GM20000 (cell line): Measurements from ENCODE around the gene SF3B3.

ENCODE experiments used
- DNase-seq: peaks from one replicate; pipeline ENCODE4 v3.0.0; 2012; ENCODE audit warnings: low spot score
- TF ChIP-seq, protein P1 (sequence below): IDR thresholded peaks from 2 replicates; pipeline ENCODE4 v1.5.1; 2012; ENCODE audit warnings: mild to moderate bottlenecking, control low read depth; ENCODE audit errors: extremely low read depth, missing control alignments

SF3B3 gene

DNA sequence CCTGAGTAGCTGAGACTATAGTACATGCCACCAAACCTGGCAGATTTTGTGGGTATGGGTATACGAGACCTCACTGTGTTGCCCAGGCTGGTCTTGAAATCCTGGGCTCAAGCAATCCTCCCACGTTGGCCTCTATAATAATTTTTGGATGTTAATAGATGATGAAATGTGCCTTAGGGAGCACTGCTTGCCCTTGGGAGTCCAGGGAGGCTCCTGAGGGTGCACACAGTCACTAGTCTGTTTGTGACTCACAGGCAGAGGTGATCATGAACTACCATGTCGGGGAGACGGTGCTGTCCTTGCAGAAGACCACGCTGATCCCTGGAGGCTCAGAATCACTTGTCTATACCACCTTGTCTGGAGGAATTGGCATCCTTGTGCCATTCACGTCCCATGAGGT, 46.1 kb downstream of the SF3B3 start:
- TF ChIP-seq, protein P1, sequence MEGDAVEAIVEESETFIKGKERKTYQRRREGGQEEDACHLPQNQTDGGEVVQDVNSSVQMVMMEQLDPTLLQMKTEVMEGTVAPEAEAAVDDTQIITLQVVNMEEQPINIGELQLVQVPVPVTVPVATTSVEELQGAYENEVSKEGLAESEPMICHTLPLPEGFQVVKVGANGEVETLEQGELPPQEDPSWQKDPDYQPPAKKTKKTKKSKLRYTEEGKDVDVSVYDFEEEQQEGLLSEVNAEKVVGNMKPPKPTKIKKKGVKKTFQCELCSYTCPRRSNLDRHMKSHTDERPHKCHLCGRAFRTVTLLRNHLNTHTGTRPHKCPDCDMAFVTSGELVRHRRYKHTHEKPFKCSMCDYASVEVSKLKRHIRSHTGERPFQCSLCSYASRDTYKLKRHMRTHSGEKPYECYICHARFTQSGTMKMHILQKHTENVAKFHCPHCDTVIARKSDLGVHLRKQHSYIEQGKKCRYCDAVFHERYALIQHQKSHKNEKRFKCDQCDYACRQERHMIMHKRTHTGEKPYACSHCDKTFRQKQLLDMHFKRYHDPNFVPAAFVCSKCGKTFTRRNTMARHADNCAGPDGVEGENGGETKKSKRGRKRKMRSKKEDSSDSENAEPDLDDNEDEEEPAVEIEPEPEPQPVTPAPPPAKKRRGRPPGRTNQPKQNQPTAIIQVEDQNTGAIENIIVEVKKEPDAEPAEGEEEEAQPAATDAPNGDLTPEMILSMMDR: no peak
- DNase-seq: no peak

DNA sequence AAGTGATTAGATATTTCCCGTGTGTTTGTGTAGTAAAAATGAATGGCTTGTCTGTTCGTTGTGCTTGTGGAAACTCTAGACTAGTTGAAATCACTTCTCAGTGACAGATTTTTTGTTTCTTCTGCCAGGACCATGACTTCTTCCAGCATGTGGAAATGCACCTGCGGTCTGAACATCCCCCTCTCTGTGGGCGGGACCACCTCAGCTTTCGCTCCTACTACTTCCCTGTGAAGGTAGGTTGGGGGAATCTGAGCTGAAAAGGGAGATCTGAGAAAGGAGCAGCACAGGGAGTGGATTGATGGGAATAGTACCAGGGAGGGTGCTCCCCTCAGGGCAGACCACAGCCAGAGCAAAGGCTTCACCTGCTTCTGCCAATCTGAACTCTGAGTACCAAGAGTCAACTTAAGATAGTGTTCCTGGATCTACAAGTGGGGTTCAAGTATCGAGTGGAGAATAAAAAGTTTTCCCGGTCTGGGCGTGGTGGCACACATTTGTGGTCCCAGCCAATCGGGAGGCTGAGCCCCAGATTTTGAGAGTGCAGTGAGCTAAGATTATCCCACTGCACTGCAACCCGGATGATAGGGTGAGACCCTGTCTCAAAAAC, 47.5 kb downstream of the SF3B3 start:
- no peak for DNase-seq
- TF ChIP-seq, protein P1: no peak

DNA sequence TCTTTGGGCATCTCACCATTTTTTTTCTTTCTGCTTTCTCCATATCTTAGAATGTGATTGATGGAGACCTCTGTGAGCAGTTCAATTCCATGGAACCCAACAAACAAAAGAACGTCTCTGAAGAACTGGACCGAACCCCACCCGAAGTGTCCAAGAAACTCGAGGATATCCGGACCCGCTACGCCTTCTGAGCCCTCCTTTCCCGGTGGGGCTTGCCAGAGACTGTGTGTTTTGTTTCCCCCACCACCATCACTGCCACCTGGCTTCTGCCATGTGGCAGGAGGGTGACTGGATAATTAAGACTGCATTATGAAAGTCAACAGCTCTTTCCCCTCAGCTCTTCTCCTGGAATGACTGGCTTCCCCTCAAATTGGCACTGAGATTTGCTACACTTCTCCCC, 48.0 kb downstream of the SF3B3 start:
- TF ChIP-seq, protein P1: no peak
- no peak for DNase-seq

- TF ChIP-seq, protein P1: no peak
Measured at GRCh38 chr16:70572050-70572925, 48.7 kb downstream of the SF3B3 start.

DNA sequence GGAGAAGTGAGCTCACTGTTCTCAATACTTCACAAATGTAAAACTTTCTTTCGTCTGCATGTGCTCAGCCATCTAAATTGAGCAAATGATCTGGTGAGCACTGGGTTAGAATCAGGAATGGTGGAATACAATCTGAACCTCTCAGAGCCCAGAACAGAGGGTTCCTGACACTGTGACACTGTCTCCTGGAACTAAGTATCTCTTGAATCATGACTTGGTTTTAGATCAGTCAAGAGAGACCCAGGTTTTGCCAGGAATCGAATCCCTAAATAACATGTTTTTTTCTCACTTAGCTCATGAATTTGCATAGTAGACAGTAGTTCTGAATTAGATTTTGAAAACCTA, 49.3 kb downstream of the SF3B3 start:
- DNase-seq: no peak
- TF ChIP-seq, protein P1: no peak

More at GRCh38 chr16:70572050-70572925, 48.7 kb downstream of the SF3B3 start:
- DNase-seq: no peak

DNA sequence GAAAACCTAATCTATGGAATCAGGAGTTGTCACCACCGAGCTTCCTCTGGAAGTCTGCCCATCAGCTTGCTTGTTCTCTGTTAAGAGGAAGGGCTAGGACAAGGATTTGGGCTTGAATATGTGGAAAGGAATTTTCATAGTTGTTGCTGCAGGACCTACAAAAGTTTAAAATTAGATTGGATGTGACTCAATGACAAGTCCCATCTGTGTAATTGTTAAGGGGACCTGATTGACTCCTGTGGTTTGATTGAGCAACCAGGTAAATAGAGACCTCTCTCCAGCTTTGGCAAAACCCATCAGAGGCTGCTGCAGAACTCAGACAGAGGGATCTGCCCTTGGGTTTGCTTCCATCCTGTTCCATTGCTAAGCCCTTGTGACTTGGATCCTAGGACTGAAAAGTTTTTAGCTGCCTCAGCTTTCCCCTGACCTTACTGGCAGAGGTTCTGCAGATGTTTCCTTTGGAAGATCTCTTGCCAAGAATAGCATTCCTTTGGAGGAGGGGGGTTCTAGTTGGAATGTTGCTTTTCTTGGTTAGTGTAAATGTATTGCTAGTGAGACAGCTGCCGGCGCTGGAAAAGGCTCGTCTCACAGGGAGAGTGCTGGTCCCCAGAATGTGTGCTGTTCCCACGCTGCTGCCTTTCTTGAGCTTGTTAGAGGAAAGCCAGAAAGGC, 50.0 kb downstream of the SF3B3 start:
- no peak for DNase-seq
- TF ChIP-seq, protein P1: no peak
